H9 (cell line): ENCODE data around the gene PHACTR1. TPM values are rescaled to one million over a fixed set of nuclear protein-coding genes. Genes with fewer than 3 reads are reported as not detected.
A peak's percentile ranks its signal among the peaks of the same experiment; 100 is the strongest.

Experiments used
- DNase-seq: peaks from one replicate; pipeline ENCODE4 v3.0.0-alpha.2; 2017
- H2AFZ ChIP-seq: one replicate; pipeline ENCODE4 v1.6.1; 2013; ENCODE audit warnings: mild to moderate bottlenecking, low read length, control low read depth, moderate library complexity
- H2AK5ac ChIP-seq: 2 replicates; pipeline ENCODE4 v1.6.1; 2013; ENCODE audit warnings: low read length, control low read depth, mixed read lengths; ENCODE audit not compliant: insufficient read length
- H2BK120ac ChIP-seq: one replicate; pipeline ENCODE4 v1.6.1; 2013; ENCODE audit warnings: low read depth, mild to moderate bottlenecking, low read length, control low read depth, inconsistent platforms; ENCODE audit not compliant: poor library complexity, severe bottlenecking
- H2BK12ac ChIP-seq: 2 replicates; pipeline ENCODE4 v1.6.1; 2013; ENCODE audit warnings: low read length, control low read depth, mixed read lengths, low read depth; ENCODE audit not compliant: insufficient read length
- H2BK15ac ChIP-seq: 2 replicates; pipeline ENCODE4 v1.6.1; 2013; ENCODE audit warnings: low read depth, low read length, control low read depth
- H2BK20ac ChIP-seq: one replicate; pipeline ENCODE4 v1.6.1; 2013; ENCODE audit warnings: low read depth, mild to moderate bottlenecking, low read length, control low read depth, inconsistent platforms; ENCODE audit not compliant: poor library complexity, severe bottlenecking
- H2BK5ac ChIP-seq: 2 replicates; pipeline ENCODE4 v1.6.1; 2013; ENCODE audit warnings: low read length, control low read depth, mixed read lengths; ENCODE audit not compliant: insufficient read length
- H3K14ac ChIP-seq: 2 replicates; pipeline ENCODE4 v1.6.1; 2013; ENCODE audit warnings: low read length, control low read depth; ENCODE audit not compliant: insufficient read depth
- H3K18ac ChIP-seq: 2 replicates; pipeline ENCODE4 v1.6.1; 2013; ENCODE audit warnings: low read depth, mild to moderate bottlenecking, mixed read lengths, low read length, control low read depth; ENCODE audit not compliant: insufficient read length
- H3K23ac ChIP-seq: 2 replicates; pipeline ENCODE4 v1.6.1; 2013; ENCODE audit warnings: low read length, control low read depth, mixed read lengths, low read depth; ENCODE audit not compliant: insufficient read length
- H3K23me2 ChIP-seq: 2 replicates; pipeline ENCODE4 v1.6.1; 2013; ENCODE audit warnings: low read depth, mild to moderate bottlenecking, mixed read lengths, low read length, control low read depth; ENCODE audit not compliant: insufficient read length, poor library complexity, severe bottlenecking
- H3K27ac ChIP-seq: 2 replicates; pipeline ENCODE4 v1.5.1; 2013; ENCODE audit warnings: low read length, control low read depth, mixed read lengths, low read depth; ENCODE audit not compliant: insufficient read length
- H3K27me3 ChIP-seq: 2 replicates; pipeline ENCODE4 v1.6.1; 2013; ENCODE audit warnings: low read length, control low read depth, inconsistent platforms; ENCODE audit not compliant: insufficient read depth
- H3K4ac ChIP-seq: 2 replicates; pipeline ENCODE4 v1.6.1; 2013; ENCODE audit warnings: low read depth, mild to moderate bottlenecking, control low read depth, inconsistent platforms, low read length, moderate library complexity
- H3K4me1 ChIP-seq: 2 replicates; pipeline ENCODE4 v1.6.1; 2013; ENCODE audit warnings: low read length, control low read depth, inconsistent platforms; ENCODE audit not compliant: insufficient read depth
- H3K4me2 ChIP-seq: 2 replicates; pipeline ENCODE4 v1.6.1; 2013; ENCODE audit warnings: low read length, control low read depth, mixed read lengths; ENCODE audit not compliant: insufficient read length, insufficient read depth
- H3K56ac ChIP-seq: 2 replicates; pipeline ENCODE4 v1.6.1; 2013; ENCODE audit warnings: low read depth, mild to moderate bottlenecking, mixed read lengths, low read length, control low read depth; ENCODE audit not compliant: insufficient read length
- H3K79me1 ChIP-seq: 2 replicates; pipeline ENCODE4 v1.6.1; 2013; ENCODE audit warnings: low read depth, mild to moderate bottlenecking, moderate library complexity, low read length, control low read depth, inconsistent platforms; ENCODE audit not compliant: insufficient read depth, poor library complexity, severe bottlenecking
- H3K79me2 ChIP-seq: 2 replicates; pipeline ENCODE4 v1.6.1; 2013; ENCODE audit warnings: low read length, control low read depth, inconsistent platforms; ENCODE audit not compliant: insufficient read depth
- H3K9ac ChIP-seq: 2 replicates; pipeline ENCODE4 v1.6.1; 2013; ENCODE audit warnings: low read length, control low read depth, mixed read lengths; ENCODE audit not compliant: insufficient read length; ENCODE audit errors: extremely low read depth
- H3K9me3 ChIP-seq: one replicate; pipeline ENCODE4 v1.6.1; 2013; ENCODE audit warnings: low read depth, low read length, inconsistent platforms; ENCODE audit not compliant: control insufficient read depth
- H3T11ph ChIP-seq: one replicate; pipeline ENCODE4 v1.6.1; 2013; ENCODE audit warnings: mild to moderate bottlenecking, low read length, control low read depth, inconsistent platforms
- H4K20me1 ChIP-seq: one replicate; pipeline ENCODE4 v1.6.1; 2013; ENCODE audit not compliant: control insufficient read depth, insufficient read length, insufficient read depth
- H4K5ac ChIP-seq: 2 replicates; pipeline ENCODE4 v1.6.1; 2013; ENCODE audit warnings: low read depth, mild to moderate bottlenecking, mixed read lengths, low read length, control low read depth; ENCODE audit not compliant: insufficient read length
- H4K8ac ChIP-seq: replicated peaks from 2 replicates; pipeline ENCODE4 v1.6.1; 2013; ENCODE audit warnings: low read length, control low read depth, mixed read lengths, low read depth; ENCODE audit not compliant: insufficient read length
- H4K91ac ChIP-seq: 2 replicates; pipeline ENCODE4 v1.6.1; 2013; ENCODE audit warnings: low read depth, mild to moderate bottlenecking, moderate library complexity, mixed read lengths, low read length, control low read depth; ENCODE audit not compliant: insufficient read length
- H3K27ac Mint-ChIP-seq, 3 experiments: 2 replicates in 2 of 3; 3 replicates in 1 of 3; pipeline ENCODE4 v1.8.0; 2020 to 2021; ENCODE audit warnings: mixed read lengths in 3 of 3, mild to moderate bottlenecking in 1 of 3, moderate library complexity in 1 of 3
- H3K27me3 Mint-ChIP-seq: 2 replicates; pipeline ENCODE4 v1.8.0; 2021; ENCODE audit warnings: low read depth, mild to moderate bottlenecking, moderate library complexity, mixed read lengths
- H3K36me3 Mint-ChIP-seq, 3 experiments: 2 replicates in 2 of 3; 3 replicates in 1 of 3; pipeline ENCODE4 v1.8.0; 2020 to 2021; ENCODE audit warnings: low read depth in 3 of 3, mixed read lengths in 3 of 3; ENCODE audit not compliant: insufficient read depth in 1 of 3
- H3K4me1 Mint-ChIP-seq, 2 experiments: 2 replicates each; pipeline ENCODE4 v1.8.0; 2020; ENCODE audit warnings: mixed read lengths in 2 of 2
- H3K4me3 Mint-ChIP-seq, 2 experiments: 2 replicates in 1 of 2; 3 replicates in 1 of 2; pipeline ENCODE4 v1.8.0; 2020 to 2021; ENCODE audit warnings: mild to moderate bottlenecking in 2 of 2, mixed read lengths in 2 of 2, moderate library complexity in 1 of 2
- H3K9me3 Mint-ChIP-seq, 2 experiments: 2 replicates in 1 of 2; 3 replicates in 1 of 2; pipeline ENCODE4 v1.8.0; 2020; ENCODE audit warnings: mild to moderate bottlenecking in 2 of 2, mixed read lengths in 2 of 2, moderate library complexity in 1 of 2
- CTCF ChIP-seq: fragments of 200-600 bp; sonication (generic); conservative IDR thresholded peaks from 3 replicates; pipeline ENCODE4 v1.8.0; 2021; ENCODE audit warnings: antibody characterized with exemption, mild to moderate bottlenecking
- WGBS: extraction: QIAGEN DNeasy Blood & Tissue Kit; methylation state at CpG from one replicate; pipeline ENCODE4 v1.1.7; 2013; ENCODE audit warnings: missing lambda C conversion rate, low lambda C conversion rate, mixed read lengths; ENCODE audit not compliant: insufficient read length; ENCODE audit errors: extremely low coverage; 5-methylcytosine and 5-hydroxymethylcytosine counted together
- total RNA-seq: library from RNA; stranded (reverse); gene quantifications from 2 replicates; pipeline ENCODE4 v1.2.1, GENCODE V29; 2021

The PHACTR1 gene
- total RNA-seq, 1 experiment from 2014 or later: 15.9 TPM

- no peak for TF ChIP-seq CTCF
- Histone ChIP-seq H3K23ac (no peak overlapping the region), H3K18ac (no peak overlapping the region), H3K9ac (no peak overlapping the region), H2AFZ (no peak overlapping the region), H2BK15ac (no peak overlapping the region), H3K4me1 (peaks cover 4% of the 10 kb centered on the region; the same call in 1 of the 2 replicates), H3K79me2 (no peaks in the 10 kb centered on the region), H3T11ph (no peak overlapping the region), H3K56ac (no peak overlapping the region), H4K8ac (no peak overlapping the region), H3K23me2 (no peaks in the 10 kb centered on the region), H2AK5ac (no peak overlapping the region), H3K9me3 (peaks cover 5% of the 10 kb centered on the region), H2BK120ac (no peak overlapping the region), H3K79me1 (no peaks in the 10 kb centered on the region), H3K14ac (no peak overlapping the region), H2BK12ac (no peak overlapping the region), H4K20me1 (no peaks in the 10 kb centered on the region), H4K91ac (no peak overlapping the region), H3K4me2 (no peak overlapping the region), H2BK5ac (no peak overlapping the region), H4K5ac (no peak overlapping the region), H3K27ac (no peak overlapping the region), H3K4ac (no peak overlapping the region), H2BK20ac (no peak overlapping the region), H3K27me3 (no peaks in the 10 kb centered on the region)
- no peak for DNase-seq
- no CpG with 5 or more reads among the region's 7 CpGs for WGBS
- Mint-ChIP-seq H3K27me3 (no peaks in the 10 kb centered on the region), H3K27ac (peak overlapping the region; percentile 60 to 85 (median 65); a peak in 4 of 7 replicates), H3K36me3 (peaks cover 5 to 8% (median 6%) of the 10 kb centered on the region in 3 experiments; a peak in 5 of 7 replicates), H3K4me3 (no peak overlapping the region), H3K9me3 (peaks cover 6 to 7% of the 10 kb centered on the region in 2 experiments; a peak in 3 of 5 replicates), H3K4me1 (peaks cover 31 to 38% of the 10 kb centered on the region in 2 experiments)
These were observed 531.1 kb downstream of the PHACTR1 start for GRCh38 chr6:13247627-13248026.
